ENCODE results near the gene BAG1. TPM values are rescaled to one million over a fixed set of nuclear protein-coding genes. Genes with fewer than 3 reads are reported as not detected.

BAG1 gene
- total RNA-seq, 2 donors from 2014 or later = 162 to 166 TPM

- no peak for DNase-seq (ENCODE audit: low spot score)
- Histone ChIP-seq H3K27me3 (no peaks in the 10 kb centered on the region), H3K4me1 (peaks cover 0 to 9% of the 10 kb centered on the region in 2 donors), H3K9me3 (no peaks in the 10 kb centered on the region), H3K4me3 (no peak overlapping the region), H3K27ac (no peak overlapping the region), H3K36me3 (no peaks in the 10 kb centered on the region)
- TF ChIP-seq CTCF (IDR thresholded peaks at IDR 0.05) = no peak
These were observed 42.5 kb downstream of the BAG1 start for GRCh38 chr9:33222031-33222430.

DNA sequence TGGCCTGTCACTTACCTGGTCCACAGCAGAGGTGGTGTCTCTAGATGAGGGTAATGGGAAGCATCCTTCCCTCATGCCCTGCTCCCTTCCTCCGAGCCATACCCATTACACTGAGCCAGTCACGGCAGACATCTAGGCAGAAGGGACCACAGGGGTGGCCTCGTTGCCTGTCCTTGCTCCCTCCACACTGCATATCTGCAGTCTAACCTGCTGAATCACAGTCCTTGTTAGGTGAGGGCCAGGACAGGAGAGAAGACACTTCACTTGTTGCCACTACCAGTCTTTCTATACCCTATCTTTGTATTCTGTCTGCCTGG, 43.0 kb downstream of the BAG1 start:
- H3K4me3 ChIP-seq = no peak overlapping the region
- no peaks in the 10 kb centered on the region for H3K36me3 ChIP-seq
- no peak overlapping the region for H3K27ac ChIP-seq
- DNase-seq (ENCODE audit: low spot score) = no peak
- no peaks in the 10 kb centered on the region for H3K9me3 ChIP-seq
- no peaks in the 10 kb centered on the region for H3K27me3 ChIP-seq
- peaks cover 0 to 9% of the 10 kb centered on the region in 2 donors for H3K4me1 ChIP-seq
- no peak for TF ChIP-seq CTCF (IDR thresholded peaks at IDR 0.05)

GRCh38 chr9:33220681-33221567, 43.6 kb downstream of the BAG1 start:
- no peak for TF ChIP-seq CTCF (IDR thresholded peaks at IDR 0.05)
- H3K36me3 ChIP-seq = no peaks in the 10 kb centered on the region
- no peaks in the 10 kb centered on the region for H3K9me3 ChIP-seq
- H3K27me3 ChIP-seq = no peaks in the 10 kb centered on the region
- peaks cover 0 to 9% of the 10 kb centered on the region in 2 donors for H3K4me1 ChIP-seq
- no peak overlapping the region for H3K4me3 ChIP-seq
- DNase-seq (ENCODE audit: low spot score) = no peak
- H3K27ac ChIP-seq = no peak overlapping the region

DNA sequence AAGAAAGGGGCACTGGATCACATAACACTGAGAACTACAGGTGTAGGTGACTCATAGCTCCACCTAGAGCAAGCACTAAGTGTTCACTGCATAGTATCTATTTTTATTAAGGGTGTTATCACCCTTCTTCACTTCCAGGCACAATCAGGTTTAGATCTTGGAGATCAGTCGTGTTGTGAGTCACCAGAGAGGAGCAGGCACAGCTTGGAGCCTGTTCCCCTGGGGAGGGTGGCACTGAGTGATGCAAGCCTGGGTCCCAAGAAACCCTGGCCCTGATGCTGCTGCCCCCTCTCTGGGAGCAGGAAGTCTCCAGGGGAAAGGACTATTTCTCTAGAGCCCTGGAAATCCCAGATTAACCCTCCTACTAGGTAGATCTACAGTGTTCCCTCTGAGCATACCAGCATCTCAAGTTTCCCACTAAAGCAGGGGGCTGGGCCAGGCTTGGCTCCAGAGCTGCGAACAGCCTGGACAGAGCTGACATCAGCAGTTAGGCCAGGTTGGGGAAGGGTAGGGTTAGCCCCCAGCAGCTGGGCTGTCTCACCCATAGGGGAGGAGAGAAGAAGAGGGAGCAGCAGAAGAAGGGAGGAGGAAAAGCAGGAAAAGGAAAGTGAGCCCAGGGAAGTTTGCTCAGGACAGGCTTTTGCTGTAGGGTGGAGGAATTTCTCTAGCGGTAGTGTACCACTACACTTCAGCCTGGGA, 52.7 kb downstream of the BAG1 start:
- Histone ChIP-seq H3K27me3 (no peaks in the 10 kb centered on the region), H3K9me3 (no peaks in the 10 kb centered on the region), H3K4me3 (no peak overlapping the region), H3K36me3 (no peaks in the 10 kb centered on the region), H3K27ac (no peak overlapping the region), H3K4me1 (no peaks in the 10 kb centered on the region)
- DNase-seq (ENCODE audit: low spot score) = no peak
- TF ChIP-seq CTCF (IDR thresholded peaks at IDR 0.05) = no peak

GRCh38 chr9:33210006-33210715, 54.3 kb downstream of the BAG1 start:
- DNase-seq (ENCODE audit: low spot score) = no peak
- Histone ChIP-seq H3K4me3 (no peak overlapping the region), H3K4me1 (no peaks in the 10 kb centered on the region), H3K27me3 (no peaks in the 10 kb centered on the region), H3K27ac (no peak overlapping the region), H3K36me3 (no peaks in the 10 kb centered on the region), H3K9me3 (no peaks in the 10 kb centered on the region)
- no peak for TF ChIP-seq CTCF (IDR thresholded peaks at IDR 0.05)

Data from right atrium auricular region (tissue), 2 donors.